Epidermal melanocyte (primary cell): ENCODE results near the gene LCN10.

Experiments
- DNase-seq: peaks from one replicate; pipeline ENCODE4 v3.0.0; 2011; ENCODE audit warnings: low spot score; ENCODE audit not compliant: insufficient read length

LCN10 gene

DNA sequence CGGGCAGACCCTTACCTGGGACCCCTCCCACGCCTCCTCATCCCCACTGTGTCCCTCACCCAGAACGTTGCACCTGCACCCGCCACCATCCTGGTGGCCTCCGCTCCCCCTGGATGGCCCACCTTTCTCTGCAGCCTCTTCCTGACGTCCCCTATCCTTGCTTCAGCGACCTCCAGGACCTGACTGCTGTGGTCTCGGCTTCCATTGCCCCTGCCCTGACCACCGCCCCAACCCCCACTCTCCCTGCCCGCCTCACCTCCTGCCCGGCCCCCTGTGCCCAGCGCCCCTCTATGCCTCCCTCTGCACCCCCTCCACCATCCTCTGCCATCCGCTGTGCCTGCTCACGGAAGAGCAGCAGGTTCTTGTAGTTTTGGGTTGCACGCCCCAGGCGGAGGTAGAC, 2.2 kb downstream of the LCN10 start:
- DNase-seq = no peak

- DNase-seq = no peak
These were observed 2.7 kb downstream of the LCN10 start for GRCh38 chr9:136740069-136740468.

- DNase-seq = no peak
These were observed 3.2 kb downstream of the LCN10 start for GRCh38 chr9:136739509-136739908.

DNA sequence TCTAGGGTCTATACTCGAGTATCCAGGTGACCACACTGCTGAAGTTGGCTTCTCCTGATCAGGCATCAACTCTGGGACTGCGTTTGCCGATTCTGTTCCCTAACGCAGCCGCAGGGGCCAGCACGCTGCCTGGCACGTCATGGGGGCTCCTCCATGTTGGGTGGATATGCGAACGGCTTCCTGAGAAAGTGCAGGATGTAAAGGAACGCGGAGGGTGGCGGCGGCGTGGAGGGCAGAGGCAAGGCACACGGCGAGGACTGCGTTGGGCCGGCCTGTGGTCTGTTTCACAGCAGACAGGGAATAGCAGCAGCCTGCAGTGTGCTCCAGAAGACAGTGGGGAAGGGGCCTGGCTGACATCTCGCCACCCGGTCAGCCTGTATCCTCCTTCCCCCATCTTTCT, 3.8 kb downstream of the LCN10 start:
- DNase-seq = no peak

DNA sequence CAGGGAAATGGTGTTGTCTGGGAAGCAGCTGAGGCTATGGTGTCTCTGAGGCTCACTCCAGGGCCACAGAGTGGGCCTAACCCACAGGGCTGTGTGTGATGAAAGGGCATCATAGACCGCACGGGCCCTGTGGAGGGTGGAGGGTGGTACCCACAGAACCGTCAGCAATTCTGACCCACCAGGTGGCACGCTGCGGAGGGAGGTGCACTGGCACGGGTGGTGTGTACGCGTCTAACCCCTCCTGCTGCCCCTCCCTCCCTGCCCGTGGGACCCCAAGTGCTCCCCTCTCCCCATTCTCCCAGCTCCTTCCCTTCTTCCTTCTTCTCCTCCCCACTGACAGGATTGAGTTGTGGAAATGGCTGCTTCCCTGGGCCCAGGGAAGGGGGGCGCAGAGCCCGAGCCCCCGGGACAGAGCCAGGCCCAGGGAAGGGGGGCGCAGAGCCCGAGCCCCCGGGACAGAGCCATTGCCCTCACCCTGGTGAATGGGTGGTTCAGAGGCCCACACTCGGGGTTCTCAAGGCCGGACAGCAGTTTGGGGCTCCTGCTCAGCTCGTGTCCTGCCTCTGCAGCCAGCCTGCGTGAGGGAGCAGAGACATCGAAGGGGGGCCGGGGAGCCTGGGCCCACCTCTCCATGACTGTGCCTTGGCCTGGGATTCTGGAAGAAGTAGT, 6.8 kb downstream of the LCN10 start:
- DNase-seq = no peak

GRCh38 chr9:136734837-136735496, 7.8 kb downstream of the LCN10 start:
- DNase-seq = no peak

DNA sequence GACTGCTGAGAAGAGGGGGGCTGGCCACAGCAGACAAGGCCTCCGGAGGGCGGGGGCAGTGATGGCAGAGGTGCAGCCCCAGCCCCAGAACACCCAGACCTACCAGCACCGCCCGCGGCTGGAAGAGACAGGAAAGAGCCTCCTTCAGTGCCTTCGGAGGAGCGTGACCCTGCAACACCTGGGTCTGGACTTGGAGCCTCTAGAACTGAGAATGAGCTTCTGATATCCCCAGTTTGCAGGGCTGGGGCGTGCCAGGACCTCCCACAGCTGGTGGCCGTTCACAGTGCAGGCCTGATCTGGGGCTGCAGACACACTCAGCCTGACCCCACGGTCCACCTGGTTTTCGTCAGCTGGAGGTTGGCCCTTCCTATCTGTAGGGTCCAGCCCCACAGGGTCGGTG, 9.1 kb downstream of the LCN10 start:
- no peak for DNase-seq

DNA sequence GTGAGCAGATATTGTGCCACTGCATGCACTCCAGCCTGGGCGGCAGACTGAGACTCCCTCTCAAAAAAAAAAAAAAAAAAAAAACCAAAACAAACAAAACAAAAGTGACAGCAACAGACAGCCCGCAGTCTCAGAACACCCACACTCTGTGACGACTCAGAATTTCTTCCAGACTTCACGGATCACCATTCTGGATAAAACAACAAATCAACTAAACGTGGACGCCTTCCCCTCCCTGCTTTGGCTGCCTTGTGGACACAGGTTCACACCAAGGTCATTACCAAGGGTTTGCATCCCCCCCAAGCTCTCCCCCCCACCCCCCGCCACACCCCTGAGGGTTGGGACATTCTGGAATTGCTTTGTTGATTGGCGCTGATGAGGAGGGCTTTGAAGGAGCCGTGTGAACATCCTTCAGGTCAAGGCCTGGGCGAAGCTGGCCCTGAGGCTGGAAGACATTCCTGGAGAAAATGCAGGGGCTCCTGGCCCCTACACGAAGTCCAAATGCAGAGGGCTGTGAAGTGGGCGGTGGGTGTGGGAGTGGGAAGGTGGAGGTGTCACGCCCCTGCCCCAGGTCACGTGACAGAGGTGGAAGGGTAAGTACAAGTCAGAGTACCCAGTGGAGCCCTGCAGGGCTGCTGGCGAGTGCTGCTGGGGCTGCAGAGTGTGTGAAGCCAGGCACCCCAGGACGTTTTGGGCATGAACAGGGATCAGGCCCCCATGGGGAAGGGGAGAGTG, 10.1 kb downstream of the LCN10 start:
- no peak for DNase-seq

GRCh38 chr9:136729926-136730325, 12.8 kb downstream of the LCN10 start:
- DNase-seq = no peak

DNA sequence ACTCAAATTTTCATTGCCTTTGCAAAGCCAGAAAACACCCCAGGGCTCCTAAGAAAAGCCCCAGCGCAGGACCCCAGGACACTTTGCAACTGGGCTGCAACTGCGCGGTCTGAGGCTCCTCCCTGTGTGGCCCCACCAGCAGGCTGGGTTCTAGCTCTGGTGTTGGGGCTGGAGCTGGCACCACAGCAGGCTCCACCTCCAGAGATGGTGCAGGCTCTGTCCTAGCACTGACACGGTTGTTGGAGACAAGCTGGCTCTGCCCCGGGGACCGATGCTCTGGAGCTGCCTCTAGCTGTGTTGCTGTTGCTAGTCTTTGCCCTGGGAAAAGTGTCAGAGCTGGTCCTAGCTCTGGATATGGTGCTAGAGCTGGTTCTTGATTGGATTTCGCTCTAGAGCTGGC, 13.6 kb downstream of the LCN10 start:
- DNase-seq = no peak

DNA sequence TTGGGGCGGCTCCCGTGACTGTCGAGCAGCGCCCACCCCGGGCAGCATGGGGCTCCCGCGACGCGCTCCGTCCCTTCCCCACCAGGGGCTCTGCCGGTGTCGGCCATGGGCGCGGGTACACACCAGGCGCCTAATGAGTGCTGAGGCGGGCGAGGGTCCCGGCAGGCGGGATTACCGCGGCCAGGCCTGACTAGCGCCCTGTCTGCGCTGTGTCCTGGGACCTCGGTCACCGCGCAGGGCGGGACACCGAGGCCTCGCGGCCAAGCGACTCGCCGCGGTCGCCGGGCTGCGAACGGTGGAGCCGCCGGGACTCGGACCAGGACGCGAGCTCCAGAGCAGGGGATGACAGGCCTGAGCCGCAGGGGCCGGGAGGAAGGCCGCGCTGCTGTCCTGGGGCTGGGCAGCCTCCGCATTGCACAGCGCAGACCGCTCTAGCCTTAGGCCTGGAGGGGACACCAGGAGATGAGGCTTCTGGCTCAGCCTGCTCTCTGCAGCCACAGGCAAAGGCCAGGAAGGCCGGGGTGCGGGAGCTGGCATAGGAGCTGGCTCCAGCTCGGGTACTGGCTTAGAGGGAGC, 14.1 kb downstream of the LCN10 start:
- DNase-seq = peak; percentile 61

DNA sequence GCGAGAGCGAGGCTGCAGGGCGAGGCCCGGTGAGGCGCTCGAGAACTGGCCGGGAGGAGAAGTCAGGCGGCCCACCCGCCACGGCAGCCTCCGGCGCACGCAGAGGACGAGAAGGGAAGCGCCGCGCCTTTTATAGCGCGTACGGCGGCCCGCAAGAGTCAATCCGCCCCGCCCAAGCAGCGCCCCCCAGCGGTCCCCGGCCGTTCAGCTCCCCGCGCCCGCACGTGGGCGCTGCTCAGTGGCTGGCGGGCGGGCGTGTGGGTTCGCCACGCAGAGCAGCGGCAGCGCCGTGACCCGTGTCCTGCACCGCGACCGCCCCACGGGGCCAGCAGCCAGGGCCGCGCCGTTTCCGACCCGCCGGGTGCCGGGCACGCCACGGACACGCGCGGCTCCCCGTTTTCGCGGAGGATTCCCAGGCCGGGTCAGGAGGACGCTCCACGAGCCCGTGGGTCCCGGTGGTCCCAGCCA, 14.6 kb downstream of the LCN10 start:
- peak; percentile 97 for DNase-seq

- DNase-seq = no peak
These were observed 16.0 kb downstream of the LCN10 start for GRCh38 chr9:136726631-136727191.

- no peak for DNase-seq
These were observed 16.6 kb downstream of the LCN10 start for GRCh38 chr9:136726118-136726517.

- DNase-seq = peak; percentile 88
These were observed 17.1 kb downstream of the LCN10 start for GRCh38 chr9:136725612-136726011.

- no peak for DNase-seq
These were observed 18.0 kb downstream of the LCN10 start for GRCh38 chr9:136724772-136725171.

GRCh38 chr9:136723989-136724388, 18.8 kb downstream of the LCN10 start:
- DNase-seq = no peak

GRCh38 chr9:136723362-136723976, 19.3 kb downstream of the LCN10 start:
- DNase-seq = no peak

DNA sequence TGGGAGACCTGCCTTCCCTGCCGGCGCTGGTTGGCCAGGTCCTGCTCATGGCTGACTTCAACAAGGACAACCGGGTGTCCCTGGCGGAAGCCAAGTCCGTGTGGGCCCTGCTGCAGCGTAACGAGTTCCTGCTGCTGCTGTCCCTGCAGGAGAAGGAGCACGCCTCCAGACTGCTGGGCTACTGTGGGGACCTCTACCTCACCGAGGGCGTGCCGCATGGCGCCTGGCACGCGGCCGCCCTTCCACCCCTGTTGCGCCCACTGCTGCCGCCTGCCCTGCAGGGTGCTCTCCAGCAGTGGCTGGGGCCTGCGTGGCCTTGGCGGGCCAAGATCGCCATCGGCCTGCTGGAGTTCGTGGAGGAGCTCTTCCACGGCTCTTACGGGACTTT, 19.8 kb downstream of the LCN10 start:
- DNase-seq = no peak

DNA sequence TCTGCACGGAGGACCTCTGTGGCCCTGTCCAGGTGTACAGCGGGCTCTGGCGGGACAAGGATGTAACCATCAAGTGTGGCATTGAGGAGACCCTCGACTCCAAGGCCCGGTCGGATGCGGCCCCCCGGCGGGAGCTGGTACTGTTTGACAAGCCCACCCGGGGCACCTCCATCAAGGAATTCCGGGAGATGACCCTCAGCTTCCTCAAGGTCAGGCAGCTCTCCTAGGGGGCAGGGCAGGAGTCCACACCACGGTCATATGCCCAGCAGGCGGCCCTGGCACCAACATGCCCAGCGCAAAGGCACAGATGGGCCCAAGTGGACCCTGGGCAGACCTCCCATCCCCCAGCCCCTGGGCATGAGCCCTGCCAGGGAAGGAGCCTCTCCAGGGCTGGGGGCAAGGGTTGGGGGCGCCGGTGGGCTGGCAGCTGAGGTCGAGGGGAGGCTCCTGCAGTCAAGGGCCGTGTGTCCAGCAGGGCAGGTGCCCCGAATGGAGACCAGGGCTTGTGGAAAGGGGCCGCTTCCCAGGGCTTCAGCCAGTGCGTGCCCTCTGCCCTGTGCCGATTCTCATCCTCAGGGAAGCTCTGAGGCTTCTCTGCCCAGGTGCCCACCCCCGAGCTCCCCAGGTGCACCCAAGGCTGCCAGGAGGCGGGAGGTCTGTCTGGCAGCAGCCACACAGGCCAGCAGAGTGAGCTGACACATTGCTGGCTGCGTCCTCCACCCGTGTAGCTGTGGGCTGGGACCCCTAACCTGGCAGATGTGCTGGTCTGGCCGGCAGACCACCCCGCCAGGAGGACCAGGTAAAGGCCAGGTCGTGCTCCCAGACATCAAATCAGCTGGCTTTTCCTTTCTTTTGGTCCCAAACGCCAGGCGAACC, 20.4 kb downstream of the LCN10 start:
- DNase-seq = no peak
